GM18861 (cell line): ENCODE results near the gene CLDN22.

Experiments
- ATAC-seq: cut with Tn5 transposase; IDR thresholded peaks from one replicate; pipeline ENCODE4 v1.9.1; 2021; ENCODE audit not compliant: unreplicated experiment

The CLDN22 gene

GRCh38 chr4:183285886-183286285 lies 34.2 kb downstream of the CLDN22 start:
- ATAC-seq = no peak

- ATAC-seq = no peak
Observed at GRCh38 chr4:183284965-183285364, 35.1 kb downstream of the CLDN22 start.

- ATAC-seq = no peak
Observed at GRCh38 chr4:183284258-183284785, 35.8 kb downstream of the CLDN22 start.

GRCh38 chr4:183276106-183276505 lies 44.0 kb downstream of the CLDN22 start:
- ATAC-seq = no peak

- no peak for ATAC-seq
Observed at GRCh38 chr4:183272384-183272783, 47.7 kb downstream of the CLDN22 start.

GRCh38 chr4:183268556-183268955 lies 51.5 kb downstream of the CLDN22 start:
- ATAC-seq = no peak
